WI38 (cell line): ENCODE results near the gene SIAH2.

Source experiments
- H3K4me3 ChIP-seq: 2 replicates; pipeline ENCODE4 v1.5.1; 2011; ENCODE audit warnings: low read depth, mild to moderate bottlenecking, control low read depth, low read length
- CTCF ChIP-seq: IDR thresholded peaks from 2 replicates; pipeline ENCODE4 v1.5.1; 2012; ENCODE audit warnings: low read depth, mild to moderate bottlenecking, control low read depth, low read length

Gene SIAH2

DNA sequence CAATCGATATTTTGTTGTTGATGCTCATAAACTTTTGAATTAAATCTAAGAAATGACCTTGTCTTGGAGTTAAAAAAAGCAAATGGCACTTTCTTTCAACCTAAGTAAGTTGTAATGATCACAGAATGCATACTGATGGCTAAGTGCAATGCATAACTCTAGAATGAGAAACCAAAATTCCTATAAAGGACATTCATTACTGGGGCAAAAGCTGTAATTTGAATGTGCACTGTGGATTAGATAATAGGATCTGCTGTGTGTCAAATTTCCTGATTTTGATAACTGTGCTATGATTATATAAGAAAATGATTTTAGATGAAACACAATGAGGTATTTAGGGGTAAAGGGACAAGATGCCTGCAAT lies 14.3 kb downstream of the SIAH2 start:
- TF ChIP-seq CTCF = no peak
- no peak overlapping the region for H3K4me3 ChIP-seq

- H3K4me3 ChIP-seq = no peak overlapping the region
- no peak for TF ChIP-seq CTCF
Observed at GRCh38 chr3:150747886-150748683, 14.9 kb downstream of the SIAH2 start.

DNA sequence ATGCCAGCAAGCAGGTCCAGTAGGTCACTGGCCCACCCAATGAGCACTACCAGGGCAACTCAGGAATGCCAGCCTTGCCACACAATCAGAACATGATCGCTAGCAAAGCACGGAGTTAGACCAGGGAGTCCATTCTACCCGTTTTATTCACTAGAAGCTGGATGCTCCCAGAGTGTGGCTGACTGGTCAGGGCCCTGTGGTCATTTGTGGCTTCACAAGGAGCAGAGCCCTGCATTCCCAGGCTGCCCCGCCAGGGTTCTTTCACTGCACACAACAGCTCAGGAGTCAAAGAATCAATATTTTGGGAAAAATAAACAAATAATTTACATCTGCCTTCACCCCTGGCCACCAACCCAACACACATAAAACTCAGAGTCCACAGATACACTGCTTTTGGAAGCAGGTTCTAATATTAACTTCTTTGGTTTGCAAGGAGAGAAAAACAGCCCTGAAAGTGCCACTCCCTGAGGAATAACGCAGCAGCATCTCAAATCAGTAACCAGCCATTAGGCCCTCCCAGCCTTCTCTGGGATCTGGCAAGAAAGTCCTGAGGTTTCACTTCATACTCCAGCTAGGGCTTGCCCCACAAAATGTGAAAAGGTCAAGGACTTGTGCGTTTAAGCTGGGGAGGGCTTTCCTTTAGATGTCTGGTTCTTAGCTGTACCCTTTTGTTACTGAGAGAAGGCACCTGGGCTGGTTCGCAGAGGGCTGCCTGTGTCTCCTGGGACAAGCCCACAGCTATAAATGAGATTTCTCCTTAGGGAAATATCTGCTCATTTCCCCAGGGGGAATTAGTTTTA lies 16.0 kb downstream of the SIAH2 start:
- H3K4me3 ChIP-seq = no peak overlapping the region
- no peak for TF ChIP-seq CTCF

- no peak for TF ChIP-seq CTCF
- no peak overlapping the region for H3K4me3 ChIP-seq
Observed at GRCh38 chr3:150745832-150746231, 17.1 kb downstream of the SIAH2 start.

DNA sequence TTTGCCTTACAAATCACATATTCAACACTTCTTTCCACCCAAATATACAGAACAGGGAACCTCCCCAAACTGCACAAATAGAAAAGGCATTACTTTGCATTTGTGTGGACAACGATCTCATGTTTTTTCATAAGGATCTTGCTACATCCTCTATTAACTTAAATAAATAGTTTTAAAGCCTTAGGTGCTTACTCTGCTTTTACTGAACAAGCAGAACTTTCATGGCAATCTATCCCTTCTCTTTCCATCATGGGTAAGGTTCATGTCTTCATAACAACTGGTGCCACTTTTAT lies 18.1 kb downstream of the SIAH2 start:
- H3K4me3 ChIP-seq = no peak overlapping the region
- no peak for TF ChIP-seq CTCF

- no peak overlapping the region for H3K4me3 ChIP-seq
- no peak for TF ChIP-seq CTCF
Observed at GRCh38 chr3:150744041-150744918, 18.7 kb downstream of the SIAH2 start.
